ENCODE results near the gene FOXE1. TPM values are rescaled to one million over a fixed set of nuclear protein-coding genes. Genes with fewer than 3 reads are reported as not detected.

Gene FOXE1
- total RNA-seq, 1 donor from 2014 or later = 0.45 TPM

DNA sequence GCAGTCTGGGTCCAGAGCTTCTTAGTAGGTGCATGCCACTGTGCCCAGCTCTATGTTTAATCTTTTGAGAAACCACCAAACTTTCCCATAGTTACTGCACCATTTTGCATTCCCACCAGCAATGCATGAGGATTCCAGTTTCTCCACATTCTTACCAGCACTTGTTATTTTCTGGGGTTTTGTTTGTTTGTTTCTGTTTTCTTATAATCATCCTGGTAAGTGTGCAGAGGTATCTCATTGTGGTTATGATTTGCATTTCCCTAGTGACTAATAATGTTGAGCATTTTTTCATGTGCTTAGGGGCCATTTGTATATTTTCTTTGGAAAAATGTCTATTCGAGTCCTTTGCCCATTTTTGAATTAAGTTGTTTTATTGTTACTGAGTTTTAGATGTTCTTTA, 11.4 kb downstream of the FOXE1 start:
- Histone ChIP-seq H3K4me3 (ENCODE audit: insufficient read depth, low read depth, low read length) (no peak overlapping the region), H3K9ac (ENCODE audit: low read length) (no peak overlapping the region), H4K20me1 (ENCODE audit: insufficient read depth, low read length) (no peaks in the 10 kb centered on the region), H3K36me3 (ENCODE audit: insufficient read depth, low read length) (no peaks in the 10 kb centered on the region), H3K4me1 (ENCODE audit: insufficient read depth, low read length) (no peaks in the 10 kb centered on the region), H3K4me2 (ENCODE audit: low read length) (no peak overlapping the region), H3K27me3 (ENCODE audit: insufficient read depth, low read length) (peaks cover 32% of the 10 kb centered on the region), H2AFZ (ENCODE audit: low read depth, low read length) (no peak overlapping the region), H3K79me2 (ENCODE audit: insufficient read depth, low read length) (no peaks in the 10 kb centered on the region), H3K9me3 (ENCODE audit: insufficient read depth, low read depth, low read length) (peaks cover 3% of the 10 kb centered on the region), H3K27ac (ENCODE audit: low read depth, low read length) (no peak overlapping the region)
- Mint-ChIP-seq H3K27me3 (ENCODE audit: low read depth, unreplicated experiment) (peaks cover 37% of the 10 kb centered on the region), H3K4me3 (ENCODE audit: unreplicated experiment) (no peak overlapping the region), H3K36me3 (ENCODE audit: low read depth, unreplicated experiment) (no peaks in the 10 kb centered on the region), H3K9me3 (ENCODE audit: unreplicated experiment) (peaks cover 25% of the 10 kb centered on the region), H3K27ac (ENCODE audit: unreplicated experiment) (no peak overlapping the region), H3K4me1 (ENCODE audit: low read depth, unreplicated experiment) (peaks cover 3% of the 10 kb centered on the region)
- FAIRE-seq (no peak), DNase-seq (ENCODE audit: low read depth) (no peak)
- TF ChIP-seq EZH2 (IDR thresholded peaks at IDR 0.05; ENCODE audit: insufficient read depth, low read length) = no peak
- TF ChIP-seq, protein P1, sequence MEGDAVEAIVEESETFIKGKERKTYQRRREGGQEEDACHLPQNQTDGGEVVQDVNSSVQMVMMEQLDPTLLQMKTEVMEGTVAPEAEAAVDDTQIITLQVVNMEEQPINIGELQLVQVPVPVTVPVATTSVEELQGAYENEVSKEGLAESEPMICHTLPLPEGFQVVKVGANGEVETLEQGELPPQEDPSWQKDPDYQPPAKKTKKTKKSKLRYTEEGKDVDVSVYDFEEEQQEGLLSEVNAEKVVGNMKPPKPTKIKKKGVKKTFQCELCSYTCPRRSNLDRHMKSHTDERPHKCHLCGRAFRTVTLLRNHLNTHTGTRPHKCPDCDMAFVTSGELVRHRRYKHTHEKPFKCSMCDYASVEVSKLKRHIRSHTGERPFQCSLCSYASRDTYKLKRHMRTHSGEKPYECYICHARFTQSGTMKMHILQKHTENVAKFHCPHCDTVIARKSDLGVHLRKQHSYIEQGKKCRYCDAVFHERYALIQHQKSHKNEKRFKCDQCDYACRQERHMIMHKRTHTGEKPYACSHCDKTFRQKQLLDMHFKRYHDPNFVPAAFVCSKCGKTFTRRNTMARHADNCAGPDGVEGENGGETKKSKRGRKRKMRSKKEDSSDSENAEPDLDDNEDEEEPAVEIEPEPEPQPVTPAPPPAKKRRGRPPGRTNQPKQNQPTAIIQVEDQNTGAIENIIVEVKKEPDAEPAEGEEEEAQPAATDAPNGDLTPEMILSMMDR (IDR thresholded peaks at IDR 0.05; ENCODE audit: insufficient read depth, low read depth, low read length) = no peak

DNA sequence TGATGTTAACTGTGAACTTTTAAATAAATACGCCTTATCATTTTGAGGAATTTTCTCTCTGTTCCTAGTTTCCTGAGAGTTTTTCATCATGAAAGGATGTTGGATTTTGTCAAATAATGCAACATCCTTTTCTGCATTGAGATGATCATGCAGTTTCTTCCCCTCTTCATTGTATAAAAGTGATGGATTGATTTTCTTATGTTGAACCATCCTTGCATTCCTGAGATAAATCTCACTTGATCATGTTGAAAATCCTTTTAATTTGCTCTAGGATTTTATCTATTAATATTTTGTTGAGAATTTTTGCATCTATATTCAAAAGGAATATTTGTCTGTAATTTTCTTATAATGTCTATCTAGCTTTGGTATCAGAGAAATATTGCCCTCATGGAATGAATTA, 13.3 kb downstream of the FOXE1 start:
- Mint-ChIP-seq H3K4me3 (ENCODE audit: unreplicated experiment) (peak overlapping the region; percentile 13), H3K9me3 (ENCODE audit: unreplicated experiment) (peaks cover 19% of the 10 kb centered on the region), H3K4me1 (ENCODE audit: low read depth, unreplicated experiment) (peaks cover 3% of the 10 kb centered on the region), H3K36me3 (ENCODE audit: low read depth, unreplicated experiment) (no peaks in the 10 kb centered on the region), H3K27ac (ENCODE audit: unreplicated experiment) (no peak overlapping the region), H3K27me3 (ENCODE audit: low read depth, unreplicated experiment) (peaks cover 18% of the 10 kb centered on the region)
- peaks cover 15% of the 10 kb centered on the region for H3K27me3 ChIP-seq (ENCODE audit: insufficient read depth, low read length)
- no peaks in the 10 kb centered on the region for H3K79me2 ChIP-seq (ENCODE audit: insufficient read depth, low read length)
- no peaks in the 10 kb centered on the region for H3K4me1 ChIP-seq (ENCODE audit: insufficient read depth, low read length)
- DNase-seq (ENCODE audit: low read depth) = no peak
- H2AFZ ChIP-seq (ENCODE audit: low read depth, low read length) = no peak overlapping the region
- H3K9me3 ChIP-seq (ENCODE audit: insufficient read depth, low read depth, low read length) = peaks cover 3% of the 10 kb centered on the region
- no peak overlapping the region for H3K9ac ChIP-seq (ENCODE audit: low read length)
- H3K27ac ChIP-seq (ENCODE audit: low read depth, low read length) = no peak overlapping the region
- TF ChIP-seq, protein P1 (IDR thresholded peaks at IDR 0.05; ENCODE audit: insufficient read depth, low read depth, low read length) = no peak
- TF ChIP-seq EZH2 (IDR thresholded peaks at IDR 0.05; ENCODE audit: insufficient read depth, low read length) = no peak
- H3K36me3 ChIP-seq (ENCODE audit: insufficient read depth, low read length) = no peaks in the 10 kb centered on the region
- H4K20me1 ChIP-seq (ENCODE audit: insufficient read depth, low read length) = no peaks in the 10 kb centered on the region
- no peak overlapping the region for H3K4me3 ChIP-seq (ENCODE audit: insufficient read depth, low read depth, low read length)
- FAIRE-seq = no peak
- H3K4me2 ChIP-seq (ENCODE audit: low read length) = no peak overlapping the region

DNA sequence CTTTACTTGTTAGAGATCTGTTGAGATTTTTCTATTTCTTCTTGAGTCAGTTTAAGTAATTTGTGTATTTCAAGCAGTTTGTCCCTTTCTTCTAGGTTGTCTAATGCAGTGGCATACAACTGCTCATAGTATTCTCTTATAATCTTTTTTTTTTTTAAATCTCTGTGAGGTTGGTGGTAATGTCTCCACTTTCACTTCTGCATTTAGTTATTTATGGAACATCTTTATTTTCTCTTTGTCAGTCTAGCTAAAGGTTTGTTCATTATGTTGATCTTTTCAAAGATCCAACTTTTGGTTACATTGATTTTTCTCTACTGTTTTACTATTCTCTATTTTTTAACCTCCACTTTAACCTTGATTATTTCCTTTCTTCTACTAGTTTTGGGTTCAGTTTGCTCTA, 13.8 kb downstream of the FOXE1 start:
- TF ChIP-seq, protein P1 (IDR thresholded peaks at IDR 0.05; ENCODE audit: insufficient read depth, low read depth, low read length) = no peak
- TF ChIP-seq EZH2 (IDR thresholded peaks at IDR 0.05; ENCODE audit: insufficient read depth, low read length) = no peak
- peaks cover 13% of the 10 kb centered on the region for H3K27me3 Mint-ChIP-seq (ENCODE audit: low read depth, unreplicated experiment)
- no peak overlapping the region for H2AFZ ChIP-seq (ENCODE audit: low read depth, low read length)
- H3K9me3 Mint-ChIP-seq (ENCODE audit: unreplicated experiment) = peaks cover 19% of the 10 kb centered on the region
- H3K9ac ChIP-seq (ENCODE audit: low read length) = no peak overlapping the region
- peaks cover 14% of the 10 kb centered on the region for H3K27me3 ChIP-seq (ENCODE audit: insufficient read depth, low read length)
- no peak overlapping the region for H3K4me2 ChIP-seq (ENCODE audit: low read length)
- H3K27ac ChIP-seq (ENCODE audit: low read depth, low read length) = no peak overlapping the region
- H3K4me3 ChIP-seq (ENCODE audit: insufficient read depth, low read depth, low read length) = no peak overlapping the region
- no peaks in the 10 kb centered on the region for H3K79me2 ChIP-seq (ENCODE audit: insufficient read depth, low read length)
- H3K4me3 Mint-ChIP-seq (ENCODE audit: unreplicated experiment) = peak overlapping the region; percentile 13
- H4K20me1 ChIP-seq (ENCODE audit: insufficient read depth, low read length) = no peaks in the 10 kb centered on the region
- DNase-seq (ENCODE audit: low read depth) (no peak), FAIRE-seq (no peak)
- no peak overlapping the region for H3K27ac Mint-ChIP-seq (ENCODE audit: unreplicated experiment)
- no peaks in the 10 kb centered on the region for H3K36me3 Mint-ChIP-seq (ENCODE audit: low read depth, unreplicated experiment)
- H3K4me1 ChIP-seq (ENCODE audit: insufficient read depth, low read length) = no peaks in the 10 kb centered on the region
- no peaks in the 10 kb centered on the region for H3K36me3 ChIP-seq (ENCODE audit: insufficient read depth, low read length)
- H3K4me1 Mint-ChIP-seq (ENCODE audit: low read depth, unreplicated experiment) = peaks cover 3% of the 10 kb centered on the region
- peaks cover 3% of the 10 kb centered on the region for H3K9me3 ChIP-seq (ENCODE audit: insufficient read depth, low read depth, low read length)
